Measurements from ENCODE around the gene C15orf61. TPM values are rescaled to one million over a fixed set of nuclear protein-coding genes. Genes with fewer than 3 reads are reported as not detected.

The C15orf61 gene
- total and polyA plus RNA-seq, 2 of the 13 experiments (the other 11 are each of a cell fraction or from before 2014, with no cell fraction given), result 2.1 to 6.6 TPM

DNA sequence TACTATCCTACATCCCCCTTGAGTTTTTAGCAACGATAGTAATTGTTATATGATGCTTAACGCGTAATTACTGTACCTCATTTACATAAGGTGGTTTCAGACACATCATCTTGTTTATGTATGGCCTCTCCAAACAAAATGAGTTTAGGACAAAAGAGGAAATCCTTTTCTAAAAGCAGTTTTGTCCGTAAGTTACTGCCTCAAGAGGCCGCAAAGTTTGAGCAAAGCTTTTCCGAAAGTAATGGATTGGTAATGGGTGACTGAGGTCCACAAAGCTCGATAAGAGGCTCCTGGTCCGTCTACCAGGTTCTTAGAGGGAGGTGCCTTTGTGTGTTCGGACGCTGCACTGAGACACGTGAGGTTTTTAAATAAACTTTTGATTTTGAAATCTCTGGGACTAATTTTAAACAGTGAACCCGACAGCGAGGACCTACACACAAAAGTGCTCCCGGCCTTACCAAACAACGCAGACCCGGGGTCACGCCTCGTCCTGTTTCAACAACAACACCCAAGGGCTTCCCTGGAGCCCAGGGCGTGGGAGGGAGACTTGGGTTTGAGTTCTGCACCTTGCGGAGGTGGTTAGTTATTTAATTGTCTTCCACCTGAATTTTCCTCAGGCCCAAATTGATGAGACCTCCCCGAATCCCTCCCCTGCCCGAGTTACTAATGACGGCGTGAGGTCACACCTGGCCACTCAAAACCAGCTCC is 456 bp upstream of the C15orf61 start (continued):
- TF ChIP-seq ZNF616 (CRISPR knock-in tag; IDR thresholded peaks at IDR 0.05; ENCODE audit: low read depth) (no peak), E2F5 (CRISPR knock-in tag; conservative IDR thresholded peaks at IDR 0.05) (no peak), MIER3 (CRISPR knock-in tag; IDR thresholded peaks at IDR 0.05; ENCODE audit: borderline replicate concordance) (0 out of 2 replicates have a peak, but pooled peaks have one; percentile 10), EP300 (IDR thresholded peaks at IDR 0.05; ENCODE audit: low read depth in 2 of 2, low read length in 2 of 2) (peak in 1 of 2 experiments; percentile 40; a peak in 1 of 4 replicates), EP300 (CRISPR knock-in tag; IDR thresholded peaks at IDR 0.05; ENCODE audit: borderline replicate concordance) (no peak), ZNF20 (CRISPR knock-in tag; IDR thresholded peaks at IDR 0.05) (no peak), CREB1 (IDR thresholded peaks at IDR 0.05) (peak; percentile 36; the same call in 1 of the 2 replicates), CREB1 (CRISPR knock-in tag; IDR thresholded peaks at IDR 0.05) (no peak), NONO (IDR thresholded peaks at IDR 0.05) (no peak), NONO (CRISPR knock-in tag; conservative IDR thresholded peaks at IDR 0.05) (no peak), ZC3H4 (CRISPR knock-in tag; IDR thresholded peaks at IDR 0.05; ENCODE audit: borderline replicate concordance) (peak; percentile 34), ZNF503 (CRISPR knock-in tag; IDR thresholded peaks at IDR 0.05) (0 out of 2 replicates have a peak, but pooled peaks have one; percentile 10), HDAC1 (CRISPR knock-in tag; IDR thresholded peaks at IDR 0.05) (peak; percentile 29; the same call in 1 of the 2 replicates), ZNF713 (CRISPR knock-in tag; IDR thresholded peaks at IDR 0.05) (no peak), SP140L (CRISPR knock-in tag; IDR thresholded peaks at IDR 0.05; ENCODE audit: borderline replicate concordance) (no peak), ZEB1 (IDR thresholded peaks at IDR 0.05; ENCODE audit: insufficient replicate concordance, low read depth) (peak; percentile 90), TRAFD1 (CRISPR knock-in tag; IDR thresholded peaks at IDR 0.05; ENCODE audit: borderline replicate concordance) (0 out of 2 replicates have a peak, but pooled peaks have one; percentile 44), JDP2 (CRISPR knock-in tag; IDR thresholded peaks at IDR 0.05; ENCODE audit: borderline replicate concordance) (no peak), RFX5 (IDR thresholded peaks at IDR 0.05; ENCODE audit: low read depth, low read length) (peak; percentile 88; the same call in 1 of the 2 replicates)
- TF ChIP-seq, protein P1, sequence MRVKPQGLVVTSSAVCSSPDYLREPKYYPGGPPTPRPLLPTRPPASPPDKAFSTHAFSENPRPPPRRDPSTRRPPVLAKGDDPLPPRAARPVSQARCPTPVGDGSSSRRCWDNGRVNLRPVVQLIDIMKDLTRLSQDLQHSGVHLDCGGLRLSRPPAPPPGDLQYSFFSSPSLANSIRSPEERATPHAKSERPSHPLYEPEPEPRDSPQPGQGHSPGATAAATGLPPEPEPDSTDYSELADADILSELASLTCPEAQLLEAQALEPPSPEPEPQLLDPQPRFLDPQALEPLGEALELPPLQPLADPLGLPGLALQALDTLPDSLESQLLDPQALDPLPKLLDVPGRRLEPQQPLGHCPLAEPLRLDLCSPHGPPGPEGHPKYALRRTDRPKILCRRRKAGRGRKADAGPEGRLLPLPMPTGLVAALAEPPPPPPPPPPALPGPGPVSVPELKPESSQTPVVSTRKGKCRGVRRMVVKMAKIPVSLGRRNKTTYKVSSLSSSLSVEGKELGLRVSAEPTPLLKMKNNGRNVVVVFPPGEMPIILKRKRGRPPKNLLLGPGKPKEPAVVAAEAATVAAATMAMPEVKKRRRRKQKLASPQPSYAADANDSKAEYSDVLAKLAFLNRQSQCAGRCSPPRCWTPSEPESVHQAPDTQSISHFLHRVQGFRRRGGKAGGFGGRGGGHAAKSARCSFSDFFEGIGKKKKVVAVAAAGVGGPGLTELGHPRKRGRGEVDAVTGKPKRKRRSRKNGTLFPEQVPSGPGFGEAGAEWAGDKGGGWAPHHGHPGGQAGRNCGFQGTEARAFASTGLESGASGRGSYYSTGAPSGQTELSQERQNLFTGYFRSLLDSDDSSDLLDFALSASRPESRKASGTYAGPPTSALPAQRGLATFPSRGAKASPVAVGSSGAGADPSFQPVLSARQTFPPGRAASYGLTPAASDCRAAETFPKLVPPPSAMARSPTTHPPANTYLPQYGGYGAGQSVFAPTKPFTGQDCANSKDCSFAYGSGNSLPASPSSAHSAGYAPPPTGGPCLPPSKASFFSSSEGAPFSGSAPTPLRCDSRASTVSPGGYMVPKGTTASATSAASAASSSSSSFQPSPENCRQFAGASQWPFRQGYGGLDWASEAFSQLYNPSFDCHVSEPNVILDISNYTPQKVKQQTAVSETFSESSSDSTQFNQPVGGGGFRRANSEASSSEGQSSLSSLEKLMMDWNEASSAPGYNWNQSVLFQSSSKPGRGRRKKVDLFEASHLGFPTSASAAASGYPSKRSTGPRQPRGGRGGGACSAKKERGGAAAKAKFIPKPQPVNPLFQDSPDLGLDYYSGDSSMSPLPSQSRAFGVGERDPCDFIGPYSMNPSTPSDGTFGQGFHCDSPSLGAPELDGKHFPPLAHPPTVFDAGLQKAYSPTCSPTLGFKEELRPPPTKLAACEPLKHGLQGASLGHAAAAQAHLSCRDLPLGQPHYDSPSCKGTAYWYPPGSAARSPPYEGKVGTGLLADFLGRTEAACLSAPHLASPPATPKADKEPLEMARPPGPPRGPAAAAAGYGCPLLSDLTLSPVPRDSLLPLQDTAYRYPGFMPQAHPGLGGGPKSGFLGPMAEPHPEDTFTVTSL (CRISPR knock-in tag; IDR thresholded peaks at IDR 0.05; ENCODE audit: borderline replicate concordance), result 0 out of 2 replicates have a peak, but pooled peaks have one; percentile 31
